Measurements from ENCODE around the gene CSNK1G2.

DNA sequence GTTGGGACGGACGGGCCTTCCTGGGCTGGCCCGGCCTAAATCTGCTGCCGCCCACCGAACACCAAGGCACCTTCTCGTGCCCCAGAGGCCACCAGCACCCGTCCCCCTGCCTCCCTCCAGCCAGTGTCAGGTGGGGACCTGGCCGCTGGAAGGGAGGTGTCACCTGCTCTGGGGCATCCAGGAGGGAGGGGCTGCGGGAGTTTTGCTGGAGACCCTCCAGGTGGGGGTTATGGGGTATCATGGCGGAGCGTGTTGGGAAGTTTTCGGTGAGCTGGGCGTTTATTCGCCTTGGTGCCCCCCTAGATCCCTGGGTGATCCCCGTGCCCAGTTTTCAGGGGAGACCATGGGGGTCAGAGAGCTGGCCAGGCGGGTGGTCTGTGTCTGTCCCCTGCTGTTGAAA is 9.7 kb downstream of the CSNK1G2 start:
- TF ChIP-seq POLR2A (IDR thresholded peaks at IDR 0.05): no peak
- TF ChIP-seq, protein P1, sequence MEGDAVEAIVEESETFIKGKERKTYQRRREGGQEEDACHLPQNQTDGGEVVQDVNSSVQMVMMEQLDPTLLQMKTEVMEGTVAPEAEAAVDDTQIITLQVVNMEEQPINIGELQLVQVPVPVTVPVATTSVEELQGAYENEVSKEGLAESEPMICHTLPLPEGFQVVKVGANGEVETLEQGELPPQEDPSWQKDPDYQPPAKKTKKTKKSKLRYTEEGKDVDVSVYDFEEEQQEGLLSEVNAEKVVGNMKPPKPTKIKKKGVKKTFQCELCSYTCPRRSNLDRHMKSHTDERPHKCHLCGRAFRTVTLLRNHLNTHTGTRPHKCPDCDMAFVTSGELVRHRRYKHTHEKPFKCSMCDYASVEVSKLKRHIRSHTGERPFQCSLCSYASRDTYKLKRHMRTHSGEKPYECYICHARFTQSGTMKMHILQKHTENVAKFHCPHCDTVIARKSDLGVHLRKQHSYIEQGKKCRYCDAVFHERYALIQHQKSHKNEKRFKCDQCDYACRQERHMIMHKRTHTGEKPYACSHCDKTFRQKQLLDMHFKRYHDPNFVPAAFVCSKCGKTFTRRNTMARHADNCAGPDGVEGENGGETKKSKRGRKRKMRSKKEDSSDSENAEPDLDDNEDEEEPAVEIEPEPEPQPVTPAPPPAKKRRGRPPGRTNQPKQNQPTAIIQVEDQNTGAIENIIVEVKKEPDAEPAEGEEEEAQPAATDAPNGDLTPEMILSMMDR (IDR thresholded peaks at IDR 0.05 in 4 of 5, conservative IDR thresholded peaks at IDR 0.05 in 1 of 5): no peak

Measured in gastrocnemius medialis (tissue), 4 donors.